SH-SY5Y (cell line): Measurements from ENCODE around the gene SEMA4D.

Experiments used
- GATA2 ChIP-seq: IDR thresholded peaks from 2 replicates; pipeline ENCODE4 v1.6.1; 2011; ENCODE audit warnings: mild to moderate bottlenecking, low read depth, low read length
- GATA3 ChIP-seq: IDR thresholded peaks from 2 replicates; pipeline ENCODE4 v1.6.1; 2011; ENCODE audit warnings: low read depth, mild to moderate bottlenecking, low read length, moderate library complexity

DNA sequence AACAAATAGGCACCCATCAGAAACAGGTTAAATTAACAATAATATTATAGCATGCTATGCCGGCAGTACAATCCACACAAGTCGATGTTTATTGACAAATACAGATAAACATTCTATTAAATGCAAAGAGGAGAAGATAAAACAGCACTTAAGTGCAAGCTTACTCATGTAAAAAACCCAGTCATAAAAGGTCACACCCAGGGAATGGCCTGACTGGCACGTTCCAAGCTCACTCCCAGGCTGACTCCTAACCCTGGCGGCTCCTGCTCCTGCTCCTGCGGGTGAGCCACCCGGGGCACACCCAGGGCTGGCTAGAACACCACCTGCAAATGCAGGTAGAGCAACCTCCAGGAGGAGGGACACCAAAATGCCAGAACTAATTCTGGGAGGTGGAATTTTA is 66.9 kb downstream of the SEMA4D start:
- TF ChIP-seq GATA2: no peak
- TF ChIP-seq GATA3: no peak
